Keratinocyte (primary cell): ENCODE measurements around the gene SMYD5. TPM values are rescaled to one million over a fixed set of nuclear protein-coding genes. Genes with fewer than 3 reads are reported as not detected.
A peak's percentile ranks its signal among the peaks of the same experiment; 100 is the strongest.

Experiments used
- DNase-seq: peaks from one replicate; pipeline ENCODE4 v3.0.0-alpha.2; 2011; ENCODE audit warnings: low read depth, missing footprints, low spot score
- FAIRE-seq: peaks from 2 replicates; lab custom pipeline; 2011; peaks lifted over from hg19 to GRCh38; lab: Jason Lieb, UNC
- H2AFZ ChIP-seq: 2 replicates; pipeline ENCODE4 v1.6.0; 2012; ENCODE audit warnings: low read length, control low read depth, inconsistent platforms; ENCODE audit not compliant: control insufficient read depth
- H3K27ac ChIP-seq: 2 replicates; pipeline ENCODE4 v1.5.1; 2011; ENCODE audit warnings: low read length; ENCODE audit not compliant: control insufficient read depth, insufficient read depth
- H3K27me3 ChIP-seq: 3 replicates; pipeline ENCODE4 v1.6.0; 2011; ENCODE audit warnings: low read length; ENCODE audit not compliant: control insufficient read depth, insufficient read depth; ENCODE audit errors: extremely low read depth
- H3K36me3 ChIP-seq, 2 experiments: 2 replicates in 1 of 2; 3 replicates in 1 of 2; pipeline ENCODE4 v1.5.1; 2011; ENCODE audit warnings: low read length in 2 of 2, mild to moderate bottlenecking in 1 of 2; ENCODE audit not compliant: control insufficient read depth in 2 of 2, insufficient read depth in 2 of 2; ENCODE audit errors: extremely low read depth in 1 of 2
- H3K4me1 ChIP-seq: 3 replicates; pipeline ENCODE4 v1.5.1; 2011; ENCODE audit warnings: low read length; ENCODE audit not compliant: control insufficient read depth, insufficient read depth; ENCODE audit errors: extremely low read depth
- H3K4me2 ChIP-seq: 3 replicates; pipeline ENCODE4 v1.6.0; 2011; ENCODE audit warnings: low read depth, low read length; ENCODE audit not compliant: control insufficient read depth, insufficient read depth; ENCODE audit errors: extremely low read depth
- H3K4me3 ChIP-seq, 3 experiments: fragments of 200-600 bp in 1 of 3; sonication (generic) in 1 of 3; 2 replicates in 2 of 3; 3 replicates in 1 of 3; pipeline ENCODE4 v1.5.1; 2011 to 2016; ENCODE audit warnings: low read length in 3 of 3, mild to moderate bottlenecking in 3 of 3, control low read depth in 2 of 3, inconsistent platforms in 1 of 3, low read depth in 1 of 3, mixed read lengths in 1 of 3, mixed run types in 1 of 3, moderate library complexity in 1 of 3; ENCODE audit not compliant: control insufficient read depth in 2 of 3, insufficient read depth in 2 of 3; ENCODE audit errors: extremely low read depth in 1 of 3
- H3K79me2 ChIP-seq: 2 replicates; pipeline ENCODE4 v1.6.0; 2012; ENCODE audit warnings: low read length; ENCODE audit not compliant: control insufficient read depth, insufficient read depth
- H3K9ac ChIP-seq: 3 replicates; pipeline ENCODE4 v1.6.0; 2011; ENCODE audit warnings: low read length; ENCODE audit not compliant: control insufficient read depth, insufficient read depth; ENCODE audit errors: extremely low read depth
- H3K9me1 ChIP-seq: 3 replicates; pipeline ENCODE4 v1.6.0; 2011; ENCODE audit warnings: low read length; ENCODE audit not compliant: control insufficient read depth, insufficient read depth; ENCODE audit errors: extremely low read depth
- H3K9me3 ChIP-seq: 2 replicates; pipeline ENCODE4 v1.5.1; 2012; ENCODE audit warnings: low read depth, low read length; ENCODE audit not compliant: control insufficient read depth
- H4K20me1 ChIP-seq: 3 replicates; pipeline ENCODE4 v1.6.0; 2011; ENCODE audit warnings: low read length; ENCODE audit not compliant: control insufficient read depth, insufficient read depth; ENCODE audit errors: extremely low read depth
- CTCF ChIP-seq, 3 experiments: IDR thresholded peaks in 1 of 3; conservative IDR thresholded peaks in 1 of 3; optimal IDR thresholded peaks in 1 of 3; 2 replicates in 2 of 3; 3 replicates in 1 of 3; pipeline versions ENCODE3 to v1.5.1; 2011; ENCODE audit warnings: low read length in 3 of 3, mild to moderate bottlenecking in 3 of 3, moderate library complexity in 2 of 3, control low read depth in 1 of 3, inconsistent platforms in 1 of 3; ENCODE audit not compliant: insufficient read depth in 2 of 3; ENCODE audit errors: extremely low read depth in 1 of 3
- EZH2 ChIP-seq: IDR thresholded peaks from one replicate; pipeline ENCODE4 v1.6.1; 2012; ENCODE audit warnings: inconsistent platforms, mild to moderate bottlenecking, low read length, moderate library complexity
- dilution Hi-C: fragments of 300-500 bp; cut with MboI; formaldehyde crosslinking; loops from one replicate; pipeline ENCODE4 v1.7.0; 2020; ENCODE audit warnings: low sequenced_read_pairs; ENCODE audit not compliant: extremely low pct_ligation_motif_present
- polyA plus RNA-seq, 5 experiments: library from polyadenylated mRNA; depleted of rRNA in 3 of 5; stranded (reverse) in 3 of 5; stranded (forward) in 1 of 5; unstranded in 1 of 5; fragments of >200 nt; gene quantifications; 1 replicate in 1 of 5; 2 replicates in 3 of 5; 3 replicates in 1 of 5; pipeline versions ENCODE4 v1.2.1 to v1.2.3, GENCODE V29; 2011 to 2012; ENCODE audit warnings: missing spikeins in 2 of 5, low read depth in 1 of 5, low replicate concordance in 1 of 5

Gene SMYD5
- polyA plus RNA-seq, 1 donor (not counting 4 experiments of a cell fraction or from before 2014, with no cell fraction given), result 18.6 TPM

- dilution Hi-C loops, result no loop called here
- DNase-seq (no peak), FAIRE-seq (no peak)
- Histone ChIP-seq H3K4me1 (peaks cover 26% of the 10 kb centered on the region), H3K36me3 (peaks cover 9 to 12% of the 10 kb centered on the region in 2 experiments), H3K9ac (peak within 1 kb of the TSS; percentile 85), H3K79me2 (peaks cover 51% of the 10 kb centered on the region), H3K9me3 (no peaks in the 10 kb centered on the region), H3K27me3 (no peaks in the 10 kb centered on the region), H3K4me3 (peak within 1 kb of the TSS; percentile 72 to 91 (median 79)), H4K20me1 (peaks cover 22% of the 10 kb centered on the region), H2AFZ (peak within 1 kb of the TSS; percentile 98), H3K27ac (peak within 1 kb of the TSS; percentile 90), H3K9me1 (peaks cover 4% of the 10 kb centered on the region), H3K4me2 (peak within 1 kb of the TSS; percentile 95)
- no peak for TF ChIP-seq CTCF (optimal IDR thresholded peaks at IDR 0.05 in 1 of 3, IDR thresholded peaks at IDR 0.05 in 1 of 3, conservative IDR thresholded peaks at IDR 0.05 in 1 of 3; ENCODE audit: extremely low read depth in 1 of 3, insufficient read depth in 2 of 3, low read length in 3 of 3)
- no peak for TF ChIP-seq EZH2
Observed at GRCh38 chr2:73233932-73234832, 20.1 kb downstream of the SMYD5 start, which contains the start of gene CCT7. Gene CCT7 (plus strand): TSS chr2:73234308. CDS start chr2:73234379, 71 bp downstream.

- TF ChIP-seq CTCF (optimal IDR thresholded peaks at IDR 0.05 in 1 of 3, IDR thresholded peaks at IDR 0.05 in 1 of 3, conservative IDR thresholded peaks at IDR 0.05 in 1 of 3; ENCODE audit: extremely low read depth in 1 of 3, insufficient read depth in 2 of 3, low read length in 3 of 3) (no peak), EZH2 (no peak)
- H3K4me2 ChIP-seq, result peak overlapping the region; percentile 95
- peaks cover 63% of the 10 kb centered on the region for H3K79me2 ChIP-seq
- no peak for FAIRE-seq
- peak overlapping the region; percentile 90 for H3K27ac ChIP-seq
- H3K4me3 ChIP-seq, result peak overlapping the region; percentile 72 to 91 (median 79)
- H3K9ac ChIP-seq, result peak overlapping the region; percentile 85
- H3K9me1 ChIP-seq, result peaks cover 5% of the 10 kb centered on the region
- H3K4me1 ChIP-seq, result peaks cover 33% of the 10 kb centered on the region
- H3K36me3 ChIP-seq, result peaks cover 16 to 19% of the 10 kb centered on the region in 2 experiments
- dilution Hi-C loops, result no loop called here
- H2AFZ ChIP-seq, result no peak overlapping the region
- peaks cover 29% of the 10 kb centered on the region for H4K20me1 ChIP-seq
- no peaks in the 10 kb centered on the region for H3K27me3 ChIP-seq
- no peak for DNase-seq
- no peaks in the 10 kb centered on the region for H3K9me3 ChIP-seq
Observed at GRCh38 chr2:73235315-73236028, 21.4 kb downstream of the SMYD5 start.
